Lung (tissue), 13 donors: ENCODE results near the gene HCLS1. TPM values are rescaled to one million over a fixed set of nuclear protein-coding genes. Genes with fewer than 3 reads are reported as not detected.

ENCODE experiments used
- ATAC-seq: fragments of 200-7000 bp; cut with Tn5 transposase; one replicate; pipeline ENCODE4 v1.9.1; 2020; ENCODE audit warnings: moderate number of reproducible peaks; ENCODE audit not compliant: insufficient read depth, low FRiP score
- DNase-seq, 3 donors: peaks; one replicate each; pipeline ENCODE4 v3.0.0-alpha.2; 2013 to 2017
- H3K27ac ChIP-seq, 2 donors: one replicate each; pipeline ENCODE4 v1.5.1; 2013; ENCODE audit warnings: mild to moderate bottlenecking in 2 of 2, moderate library complexity in 2 of 2, control low read depth in 1 of 2, inconsistent platforms in 1 of 2, low read depth in 1 of 2, low read length in 1 of 2
- H3K27me3 ChIP-seq, 3 donors: one replicate each; pipeline ENCODE4 v1.5.1; 2013; ENCODE audit warnings: low read length in 2 of 3; ENCODE audit not compliant: control insufficient read depth in 3 of 3, insufficient read depth in 3 of 3
- H3K36me3 ChIP-seq, 4 donors: one replicate each; pipeline ENCODE4 v1.5.1; 2013; ENCODE audit warnings: low read length in 4 of 4, mild to moderate bottlenecking in 1 of 4, moderate library complexity in 1 of 4; ENCODE audit not compliant: control insufficient read depth in 4 of 4, insufficient read depth in 4 of 4
- H3K4me1 ChIP-seq, 5 donors: one replicate each; pipeline ENCODE4 v1.5.1; 2013; ENCODE audit warnings: low read length in 5 of 5, mild to moderate bottlenecking in 2 of 5, moderate library complexity in 1 of 5; ENCODE audit not compliant: control insufficient read depth in 5 of 5, insufficient read depth in 5 of 5
- H3K4me3 ChIP-seq: one replicate; pipeline ENCODE4 v1.5.1; 2013; ENCODE audit warnings: mild to moderate bottlenecking, control low read depth, moderate library complexity
- H3K9ac ChIP-seq, 2 donors: one replicate each; pipeline ENCODE4 v1.5.1; 2013; ENCODE audit warnings: low read length in 2 of 2, control low read depth in 1 of 2; ENCODE audit not compliant: insufficient read depth in 1 of 2
- H3K9me3 ChIP-seq, 4 donors: one replicate each; pipeline ENCODE4 v1.5.1; 2013; ENCODE audit warnings: low read length in 3 of 4, mild to moderate bottlenecking in 1 of 4, moderate library complexity in 1 of 4; ENCODE audit not compliant: control insufficient read depth in 4 of 4, insufficient read depth in 3 of 4
- WGBS, 2 donors: extraction: QIAGEN DNeasy Blood & Tissue Kit; methylation state at CpG; one replicate each; pipeline ENCODE4 v1.1.7; 2013; 5-methylcytosine and 5-hydroxymethylcytosine counted together
- polyA plus RNA-seq, 2 donors: library from polyadenylated mRNA; stranded (reverse); fragments of 200-250 nt; gene quantifications; one replicate each; pipeline ENCODE4 v1.2.1, GENCODE V29; 2013
- small RNA-seq: library from RNA; depleted of rRNA; stranded (forward); fragments of <200 nt; gene quantifications from one replicate; pipeline ENCODE3, GENCODE V24; 2014; ENCODE audit warnings: low replicate concordance
- total RNA-seq, 2 donors: library from RNA; depleted of rRNA in 1 of 2; stranded (reverse); fragments of >200 nt in 1 of 2; gene quantifications; one replicate each; pipeline ENCODE4 v1.2.1, GENCODE V29; 2014 to 2021
- TF ChIP-seq, protein P1 (sequence below): IDR thresholded peaks from 2 replicates; pipeline ENCODE4 v1.5.1; 2012; ENCODE audit warnings: mild to moderate bottlenecking; ENCODE audit errors: control extremely low read depth, extremely low read depth
- donor health status: control.
- donor health status: control.
- donor health status: Bipolar disorder and iron deficiency.
- donor health status: healthy.
- donor health status: DM: yes; HTN: yes; CAD: no.

Gene HCLS1
- total and polyA plus RNA-seq, 4 donors, result 23.9 to 240 (median 69.3) TPM

- H3K27me3 ChIP-seq, result peaks cover 0 to 2% (median 0%) of the 10 kb centered on the region in 3 donors
- no peaks in the 10 kb centered on the region for H3K36me3 ChIP-seq
- peaks cover 0 to 1% (median 0%) of the 10 kb centered on the region in 4 donors for H3K9me3 ChIP-seq
- DNase-seq (no peak), ATAC-seq (no peak)
- WGBS, 2 donors, result 76 to 85% methylated on average over 2 of the region's 2 CpGs
- H3K27ac ChIP-seq, result no peak overlapping the region
- H3K4me3 ChIP-seq, result no peak overlapping the region
- no peaks in the 10 kb centered on the region for H3K4me1 ChIP-seq
- no peak overlapping the region for H3K9ac ChIP-seq
- TF ChIP-seq, protein P1, sequence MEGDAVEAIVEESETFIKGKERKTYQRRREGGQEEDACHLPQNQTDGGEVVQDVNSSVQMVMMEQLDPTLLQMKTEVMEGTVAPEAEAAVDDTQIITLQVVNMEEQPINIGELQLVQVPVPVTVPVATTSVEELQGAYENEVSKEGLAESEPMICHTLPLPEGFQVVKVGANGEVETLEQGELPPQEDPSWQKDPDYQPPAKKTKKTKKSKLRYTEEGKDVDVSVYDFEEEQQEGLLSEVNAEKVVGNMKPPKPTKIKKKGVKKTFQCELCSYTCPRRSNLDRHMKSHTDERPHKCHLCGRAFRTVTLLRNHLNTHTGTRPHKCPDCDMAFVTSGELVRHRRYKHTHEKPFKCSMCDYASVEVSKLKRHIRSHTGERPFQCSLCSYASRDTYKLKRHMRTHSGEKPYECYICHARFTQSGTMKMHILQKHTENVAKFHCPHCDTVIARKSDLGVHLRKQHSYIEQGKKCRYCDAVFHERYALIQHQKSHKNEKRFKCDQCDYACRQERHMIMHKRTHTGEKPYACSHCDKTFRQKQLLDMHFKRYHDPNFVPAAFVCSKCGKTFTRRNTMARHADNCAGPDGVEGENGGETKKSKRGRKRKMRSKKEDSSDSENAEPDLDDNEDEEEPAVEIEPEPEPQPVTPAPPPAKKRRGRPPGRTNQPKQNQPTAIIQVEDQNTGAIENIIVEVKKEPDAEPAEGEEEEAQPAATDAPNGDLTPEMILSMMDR, result no peak
Measured at GRCh38 chr3:121581691-121582090, 79.0 kb downstream of the HCLS1 start.

Small RNA genes within 50 kb of the gene (small RNA-seq; reads per million reads assigned to genes)
- not detected for gene RNU4-62P

Other genes with a start within 250 kb of the HCLS1 start
- gene POLQ, start 114.9 kb downstream of the HCLS1 start, total RNA-seq, result 1 to 10 TPM in 1 of 2 donors, under 1 TPM in 1; 0.80 to 2.1 TPM
- under 1 TPM; 0.16 to 0.22 TPM for gene POLQ, start 114.9 kb downstream of the HCLS1 start, polyA plus RNA-seq
- not detected for gene ARGFX, start 93.0 kb downstream of the HCLS1 start, total RNA-seq
- not detected for gene ARGFX, start 93.0 kb downstream of the HCLS1 start, polyA plus RNA-seq
- under 1 TPM; 0.03 to 0.06 TPM for gene FBXO40, start 67.5 kb downstream of the HCLS1 start, total RNA-seq
- not detected for gene FBXO40, start 67.5 kb downstream of the HCLS1 start, polyA plus RNA-seq
- 10 to 100 TPM; 49.9 to 92.8 TPM for gene GOLGB1, start 88.8 kb upstream of the HCLS1 start, total RNA-seq
- gene GOLGB1, start 88.8 kb upstream of the HCLS1 start, polyA plus RNA-seq, result 10 to 100 TPM; 11.6 to 12.3 TPM
- 10 to 100 TPM; 18.2 to 30.7 TPM for gene IQCB1, start 174.2 kb upstream of the HCLS1 start, total RNA-seq
- gene IQCB1, start 174.2 kb upstream of the HCLS1 start, polyA plus RNA-seq, result 10 to 100 TPM; 11.7 to 12.0 TPM
- gene EAF2, start 174.3 kb upstream of the HCLS1 start, total RNA-seq, result 10 to 100 TPM in 1 of 2 donors, 1 to 10 TPM in 1; 7.8 to 16.5 TPM
- gene EAF2, start 174.3 kb upstream of the HCLS1 start, polyA plus RNA-seq, result 10 to 100 TPM in 1 of 2 donors, 1 to 10 TPM in 1; 4.8 to 11.7 TPM
- 10 to 100 TPM; 44.6 to 48.2 TPM for gene SLC15A2, start 233.5 kb upstream of the HCLS1 start, total RNA-seq
- 10 to 100 TPM in 1 of 2 donors, 1 to 10 TPM in 1; 8.5 to 13.6 TPM for gene SLC15A2, start 233.5 kb upstream of the HCLS1 start, polyA plus RNA-seq